A549 treated with dexamethasone at 1 μM for 4 hours (cell line): ENCODE data around the gene AKAP10. TPM values are rescaled to one million over a fixed set of nuclear protein-coding genes. Genes with fewer than 3 reads are reported as not detected.

Source experiments
- total RNA-seq: library from RNA; stranded (reverse); fragments of 200-300 nt; extraction: Qiagen RNA extraction; gene quantifications from 5 replicates; pipeline ENCODE4 v1.2.3, GENCODE V29; 2022

Gene AKAP10, protein sequence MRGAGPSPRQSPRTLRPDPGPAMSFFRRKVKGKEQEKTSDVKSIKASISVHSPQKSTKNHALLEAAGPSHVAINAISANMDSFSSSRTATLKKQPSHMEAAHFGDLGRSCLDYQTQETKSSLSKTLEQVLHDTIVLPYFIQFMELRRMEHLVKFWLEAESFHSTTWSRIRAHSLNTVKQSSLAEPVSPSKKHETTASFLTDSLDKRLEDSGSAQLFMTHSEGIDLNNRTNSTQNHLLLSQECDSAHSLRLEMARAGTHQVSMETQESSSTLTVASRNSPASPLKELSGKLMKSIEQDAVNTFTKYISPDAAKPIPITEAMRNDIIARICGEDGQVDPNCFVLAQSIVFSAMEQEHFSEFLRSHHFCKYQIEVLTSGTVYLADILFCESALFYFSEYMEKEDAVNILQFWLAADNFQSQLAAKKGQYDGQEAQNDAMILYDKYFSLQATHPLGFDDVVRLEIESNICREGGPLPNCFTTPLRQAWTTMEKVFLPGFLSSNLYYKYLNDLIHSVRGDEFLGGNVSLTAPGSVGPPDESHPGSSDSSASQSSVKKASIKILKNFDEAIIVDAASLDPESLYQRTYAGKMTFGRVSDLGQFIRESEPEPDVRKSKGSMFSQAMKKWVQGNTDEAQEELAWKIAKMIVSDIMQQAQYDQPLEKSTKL
- 18.1 to 29.7 TPM (median 25.0 TPM) in 5 replicates for total RNA-seq

DNA sequence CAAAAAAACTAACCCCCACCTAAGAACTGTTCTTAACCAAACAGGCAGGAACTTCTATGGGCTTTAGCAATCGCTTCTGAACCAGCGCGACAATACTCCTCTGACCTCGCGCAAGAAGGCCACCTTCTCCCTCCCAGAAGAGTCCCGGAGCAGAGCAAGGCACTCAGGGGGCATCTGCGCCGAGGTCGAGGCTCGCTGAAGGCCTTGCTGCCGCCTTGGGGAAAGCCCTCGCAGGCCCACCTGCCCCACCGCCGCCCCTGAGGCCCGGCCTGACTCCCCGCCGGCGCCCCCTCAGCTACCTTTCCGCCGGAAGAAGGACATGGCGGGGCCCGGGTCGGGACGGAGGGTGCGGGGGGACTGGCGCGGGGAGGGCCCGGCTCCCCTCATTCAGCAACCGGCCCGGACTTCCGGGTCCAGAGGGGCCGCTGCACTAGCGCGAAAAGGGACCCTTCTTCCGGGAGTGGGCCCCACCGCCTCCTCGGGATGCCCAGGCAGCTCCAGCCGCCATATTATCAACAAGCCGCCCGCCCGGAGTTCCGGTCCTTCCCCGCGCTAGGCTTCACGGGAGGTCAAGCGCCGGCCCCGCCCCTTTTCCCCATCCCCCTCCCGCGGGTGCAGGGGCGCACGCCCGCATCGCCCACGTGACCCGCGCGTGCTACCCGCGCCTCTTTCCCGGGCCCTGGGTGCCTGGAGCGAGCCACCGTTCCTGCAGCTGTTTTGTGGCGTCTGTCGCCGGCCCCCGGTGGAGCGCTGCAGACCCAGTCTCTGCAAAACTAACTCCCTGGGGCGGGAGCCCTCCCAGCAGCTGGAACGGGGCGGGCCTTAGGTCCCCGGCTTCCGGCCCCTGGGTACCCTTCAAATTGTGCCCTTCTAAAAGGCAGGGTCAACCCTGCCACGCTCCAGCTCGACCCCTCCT, at the start of gene AKAP10:
AKAP10 (minus strand) TSS at position 536 of the 916 bp plus-strand sequence; CDS start at position 387, 149 bp downstream.

DNA sequence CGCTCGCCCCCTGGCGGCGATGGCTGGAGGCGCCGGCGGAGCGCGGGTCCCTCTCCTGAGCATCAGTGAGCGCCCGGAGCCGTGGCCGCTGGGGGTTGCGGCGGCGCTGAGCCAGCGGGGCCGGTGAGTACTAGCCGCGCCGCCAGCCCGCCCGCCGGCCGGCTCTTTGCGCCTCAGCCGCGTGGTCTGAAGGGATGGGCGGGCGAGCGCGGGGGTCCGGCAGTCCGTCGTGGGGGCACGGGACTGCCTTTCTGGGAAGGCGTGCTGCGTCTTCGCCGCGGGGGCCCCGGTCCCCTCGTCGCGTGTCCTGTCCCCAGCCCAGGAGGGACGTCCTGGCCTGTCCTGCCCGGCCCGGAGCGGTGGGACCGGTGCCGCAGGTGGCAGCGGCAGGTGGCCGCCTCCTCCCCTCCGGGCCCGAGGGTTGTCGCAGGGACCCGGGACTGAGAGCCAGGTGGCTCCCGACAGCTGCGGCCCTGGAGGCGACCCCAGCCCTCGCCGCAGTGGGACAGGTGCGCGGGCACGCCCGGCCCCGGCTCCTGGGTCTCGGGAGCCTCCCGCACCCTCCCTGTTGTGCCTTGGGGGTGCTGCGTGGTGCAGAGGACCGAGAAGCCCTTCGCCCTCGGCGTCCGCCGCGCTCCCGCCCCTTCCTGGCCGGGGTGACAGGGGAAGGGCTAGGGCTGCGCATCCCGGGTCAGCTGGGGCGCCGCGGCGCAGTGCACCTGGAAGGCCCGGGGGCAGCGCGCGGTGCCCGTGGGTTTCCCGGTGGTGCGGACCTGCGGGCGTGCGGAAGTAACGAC, 31.9 kb upstream of the AKAP10 start, which contains the start of gene SPECC1:
SPECC1 (plus strand) TSS at position 58 of the 797 bp plus-strand sequence. CDS start 87,293 bp downstream, outside the sequence.

DNA sequence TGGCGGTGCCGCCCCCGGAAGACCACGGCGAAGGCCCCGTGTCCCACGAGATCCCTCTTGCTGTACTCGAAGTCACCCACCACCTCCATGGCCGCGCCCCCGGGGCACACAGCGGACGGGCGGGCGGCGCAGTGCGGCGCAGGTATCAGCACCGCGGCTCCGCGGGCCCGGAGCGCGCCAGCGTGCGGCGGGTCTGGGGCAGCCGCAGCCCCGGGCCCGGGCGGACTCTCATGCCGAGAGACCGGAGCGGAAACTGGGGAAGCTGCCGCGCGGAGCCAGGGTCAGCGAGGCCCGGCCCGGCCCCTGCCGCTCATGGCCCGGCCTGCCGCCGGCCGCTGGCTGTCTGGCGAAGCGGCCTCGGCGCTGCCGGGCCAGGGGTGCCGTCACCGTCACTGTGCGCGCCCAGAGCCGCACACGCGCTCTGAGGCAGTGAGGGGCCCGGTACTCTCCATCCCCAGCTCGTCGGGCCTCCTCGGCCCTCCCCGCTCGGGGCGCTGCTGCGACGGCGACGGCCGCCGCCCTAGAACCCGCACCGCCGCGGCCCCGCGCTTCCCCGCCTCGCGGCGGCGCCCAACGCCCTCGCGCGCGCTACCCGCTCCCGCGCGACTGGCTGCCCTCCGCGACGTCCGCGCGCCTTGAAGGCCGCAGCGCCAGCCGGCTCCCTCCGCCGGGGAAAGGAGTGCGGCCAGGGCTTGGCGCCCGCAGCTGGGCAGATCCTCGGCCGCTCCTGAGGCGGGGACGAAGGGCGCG, 110.1 kb downstream of the AKAP10 start, which contains the start of gene ULK2:
ULK2 (minus strand) TSS at position 608 of the 750 bp plus-strand sequence; CDS start at position 89, 519 bp downstream.

Other genes starting within 250 kb of the AKAP10 start
- 804 to 1,194 TPM (median 832 TPM) in 5 replicates for gene ALDH3A1, start 229.5 kb downstream of the AKAP10 start, total RNA-seq
- 11.3 to 18.8 TPM (median 17.4 TPM) in 5 replicates for gene ULK2, start 109.9 kb downstream of the AKAP10 start, total RNA-seq
- gene SPECC1, start 31.5 kb upstream of the AKAP10 start, total RNA-seq: 48.9 to 58.4 TPM (median 53.8 TPM) in 5 replicates